ENCODE results near the gene DUSP28.

DNA sequence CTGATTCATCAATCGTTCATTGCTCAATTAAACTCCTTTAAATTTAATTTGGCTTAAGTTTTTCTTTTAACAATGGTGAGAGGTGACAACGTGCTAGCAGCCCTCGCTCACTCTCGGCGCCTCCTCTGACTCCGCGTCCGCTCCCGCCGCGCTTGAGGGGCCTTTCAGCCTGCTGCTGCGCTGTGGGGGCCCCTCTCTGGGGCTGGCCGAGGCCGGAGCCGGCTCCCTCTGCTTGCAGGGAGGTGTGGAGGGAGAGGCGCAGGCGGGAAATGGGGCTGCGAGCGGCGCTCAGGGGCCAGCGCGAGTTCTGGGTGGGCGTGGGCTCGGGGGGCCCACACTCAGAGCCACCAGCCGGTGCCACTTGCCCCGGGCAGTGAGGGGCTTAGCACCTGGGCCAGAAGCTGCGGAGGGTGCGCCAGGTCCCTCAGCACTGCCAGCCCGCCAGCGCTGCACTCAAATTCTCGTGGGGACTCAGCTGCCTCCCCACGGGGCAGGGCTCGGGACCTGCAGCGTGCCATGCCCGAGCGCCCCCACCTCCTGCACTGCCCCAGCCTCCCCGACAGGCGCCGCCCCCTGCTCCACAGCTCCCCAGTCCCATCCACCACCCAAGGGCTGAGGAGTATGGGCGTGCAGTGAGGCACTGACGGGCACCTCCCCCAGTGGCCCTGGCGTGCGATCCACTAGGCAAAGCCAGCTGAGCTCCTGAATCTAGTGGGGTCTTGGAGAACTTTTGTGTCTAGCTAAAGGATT, 22.0 kb upstream of the DUSP28 start:
- TF ChIP-seq, protein P1, sequence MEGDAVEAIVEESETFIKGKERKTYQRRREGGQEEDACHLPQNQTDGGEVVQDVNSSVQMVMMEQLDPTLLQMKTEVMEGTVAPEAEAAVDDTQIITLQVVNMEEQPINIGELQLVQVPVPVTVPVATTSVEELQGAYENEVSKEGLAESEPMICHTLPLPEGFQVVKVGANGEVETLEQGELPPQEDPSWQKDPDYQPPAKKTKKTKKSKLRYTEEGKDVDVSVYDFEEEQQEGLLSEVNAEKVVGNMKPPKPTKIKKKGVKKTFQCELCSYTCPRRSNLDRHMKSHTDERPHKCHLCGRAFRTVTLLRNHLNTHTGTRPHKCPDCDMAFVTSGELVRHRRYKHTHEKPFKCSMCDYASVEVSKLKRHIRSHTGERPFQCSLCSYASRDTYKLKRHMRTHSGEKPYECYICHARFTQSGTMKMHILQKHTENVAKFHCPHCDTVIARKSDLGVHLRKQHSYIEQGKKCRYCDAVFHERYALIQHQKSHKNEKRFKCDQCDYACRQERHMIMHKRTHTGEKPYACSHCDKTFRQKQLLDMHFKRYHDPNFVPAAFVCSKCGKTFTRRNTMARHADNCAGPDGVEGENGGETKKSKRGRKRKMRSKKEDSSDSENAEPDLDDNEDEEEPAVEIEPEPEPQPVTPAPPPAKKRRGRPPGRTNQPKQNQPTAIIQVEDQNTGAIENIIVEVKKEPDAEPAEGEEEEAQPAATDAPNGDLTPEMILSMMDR (IDR thresholded peaks at IDR 0.05) = no peak
- no peak for TF ChIP-seq EZH2 (IDR thresholded peaks at IDR 0.05)
